GM12878 (cell line): Measurements from ENCODE around the gene SCARF2. TPM values are rescaled to one million over a fixed set of nuclear protein-coding genes. Genes with fewer than 3 reads are reported as not detected.

Experiments
- ATAC-seq: fragments of 200-7000 bp; cut with Tn5 transposase; 3 replicates; pipeline ENCODE4 v1.9.1; 2020; ENCODE audit warnings: mild to moderate bottlenecking, moderate library complexity
- BruUV-seq: library from RNA; stranded (reverse); fragments of 400-500 nt; replicated peaks from 2 replicates; lab custom pipeline; 2021; lab: Mats Ljungman, UMichigan
- CTCF ChIA-PET: fragments of 300-600 bp; sonication (Branson Sonifier 250); formaldehyde crosslinking; extraction: SDS; loops from one replicate; lab custom pipeline; 2021; ENCODE audit warnings: inconsistent platforms; lab: Yijun Ruan, JAX
- POLR2A ChIA-PET: fragments of 350-600 bp; formaldehyde crosslinking; extraction: SDS; loops from one replicate; lab custom pipeline; 2021; ENCODE audit warnings: inconsistent platforms; lab: Charles Lee
- RAD21 ChIA-PET: fragments of 300-600 bp; sonication (Branson Sonifier 250); formaldehyde crosslinking; loops from one replicate; lab custom pipeline; 2023; ENCODE audit warnings: antibody characterized with exemption; ENCODE audit not compliant: unreplicated experiment; lab: Charles Lee
- SMC1A ChIA-PET: fragments of 300-600 bp; sonication (Branson Sonifier 250); formaldehyde crosslinking; loops from one replicate; lab custom pipeline; 2023; ENCODE audit not compliant: unreplicated experiment, uncharacterized antibody; lab: Charles Lee
- DNase-seq: peaks from one replicate; pipeline ENCODE4 v3.0.0-alpha.2; 2011; ENCODE audit warnings: low read depth, low spot score
- FAIRE-seq: peaks from 3 replicates; lab custom pipeline; 2011; peaks lifted over from hg19 to GRCh38; lab: Jason Lieb, UNC
- H2AFZ ChIP-seq: 2 replicates; pipeline ENCODE4 v1.6.0; 2011; ENCODE audit warnings: low read depth, low read length, control low read depth; ENCODE audit not compliant: control insufficient read depth
- H3K27ac ChIP-seq: 2 replicates; pipeline ENCODE4 v1.5.1; 2011; ENCODE audit warnings: control low read depth; ENCODE audit not compliant: control insufficient read depth, insufficient read depth
- H3K27me3 ChIP-seq, 2 experiments: replicated peaks in 1 of 2; 2 replicates each; pipeline versions ENCODE4 v1.6.0 to v1.6.1; 2011; ENCODE audit warnings: low read length in 1 of 2; ENCODE audit not compliant: control insufficient read depth in 2 of 2, insufficient read depth in 2 of 2
- H3K36me3 ChIP-seq, 2 experiments: 2 replicates each; pipeline ENCODE4 v1.5.1; 2011; ENCODE audit warnings: low read length in 1 of 2; ENCODE audit not compliant: control insufficient read depth in 2 of 2, insufficient read depth in 2 of 2
- H3K4me1 ChIP-seq: 2 replicates; pipeline ENCODE4 v1.6.1; 2011; ENCODE audit warnings: mild to moderate bottlenecking, low read length, moderate library complexity, mixed read lengths; ENCODE audit not compliant: control insufficient read depth, insufficient read depth
- H3K4me2 ChIP-seq: 2 replicates; pipeline ENCODE4 v1.6.0; 2011; ENCODE audit warnings: control low read depth; ENCODE audit not compliant: control insufficient read depth, insufficient read depth
- H3K4me3 ChIP-seq: fragments of 200-600 bp; sonication (generic); 2 replicates; pipeline ENCODE4 v1.5.1; 2016
- H3K79me2 ChIP-seq: 2 replicates; pipeline ENCODE4 v1.6.0; 2011; ENCODE audit warnings: low read length; ENCODE audit not compliant: control insufficient read depth, insufficient read depth
- H3K9ac ChIP-seq: 2 replicates; pipeline ENCODE4 v1.8.0; 2011; ENCODE audit warnings: low read length, control low read depth, mixed read lengths; ENCODE audit not compliant: control insufficient read depth, insufficient read depth
- H3K9me3 ChIP-seq: replicated peaks from 3 replicates; pipeline ENCODE4 v1.5.1; 2011; ENCODE audit warnings: mild to moderate bottlenecking, low read length; ENCODE audit not compliant: control insufficient read depth, insufficient read depth
- H4K20me1 ChIP-seq: 2 replicates; pipeline ENCODE4 v1.6.0; 2011; ENCODE audit not compliant: control insufficient read depth, insufficient read depth
- CREB1 ChIP-seq: IDR thresholded peaks from 2 replicates; pipeline ENCODE4 v1.6.1; 2012; ENCODE audit warnings: low read depth, mild to moderate bottlenecking, inconsistent platforms
- IKZF2 ChIP-seq, 2 experiments: fragments of 450-650 bp; IDR thresholded peaks; 2 replicates each; pipeline ENCODE4 v1.6.1; 2017; ENCODE audit warnings: mild to moderate bottlenecking in 2 of 2, moderate library complexity in 2 of 2
- NFIC ChIP-seq: IDR thresholded peaks from 2 replicates; pipeline ENCODE4 v1.6.1; 2012; ENCODE audit warnings: low read depth, mild to moderate bottlenecking, inconsistent platforms, low read length, moderate library complexity
- RFX5 ChIP-seq: IDR thresholded peaks from 2 replicates; pipeline ENCODE4 v1.6.1; 2011; ENCODE audit warnings: low read depth, low read length, improper control_type of control experiment
- SPI1 ChIP-seq: IDR thresholded peaks from 2 replicates; pipeline ENCODE4 v1.6.1; 2011; ENCODE audit warnings: low read depth, mild to moderate bottlenecking, low read length, moderate library complexity, borderline replicate concordance; ENCODE audit not compliant: insufficient read depth
- SUZ12 ChIP-seq: fragments of 200-600 bp; sonication (generic); IDR thresholded peaks from one replicate; pipeline ENCODE4 v1.6.1; 2018; ENCODE audit warnings: antibody characterized with exemption, mild to moderate bottlenecking; ENCODE audit not compliant: unreplicated experiment
- WGBS: methylation state at CpG from one replicate; pipeline ENCODE4 v1.1.6; 2016; ENCODE audit warnings: low lambda C conversion rate; ENCODE audit not compliant: insufficient replicate concordance, insufficient coverage; ENCODE audit errors: missing lambda C conversion rate; 5-methylcytosine and 5-hydroxymethylcytosine counted together
- in situ Hi-C: fragments of 300-500 bp; cut with MboI; formaldehyde crosslinking; loops from 9 replicates; pipeline ENCODE4 v1.14.3; 2018; ENCODE audit warnings: mixed read lengths
- intact Hi-C: fragments of 100-400 bp; cut with micrococcal nuclease; formaldehyde crosslinking; loops from one replicate; pipeline ENCODE4 v1.14.2; 2022; ENCODE audit not compliant: unreplicated experiment
- polyA plus RNA-seq, 11 experiments: library from polyadenylated mRNA; depleted of rRNA in 4 of 11; unstranded in 6 of 11; stranded (reverse) in 5 of 11; fragments of >200 nt; fragmentation: Nextera tagmentation in 4 of 11; fragmentation: Illumina TruSeq in 1 of 11; extraction: Ambion mirVana in 4 of 11; extraction: Trizol in 1 of 11; gene quantifications; 1 replicate in 1 of 11; 2 replicates in 10 of 11; pipeline versions ENCODE4 v1.2.1 to v1.2.3, GENCODE V29; 2011 to 2016; ENCODE audit warnings: inconsistent platforms in 2 of 11, missing spikeins in 2 of 11, low read depth in 1 of 11
- total RNA-seq, 4 experiments: library from RNA; depleted of rRNA in 3 of 4; stranded (reverse); fragments of >200 nt in 3 of 4; fragmentation: Illumina TruSeq in 1 of 4; extraction: Trizol in 1 of 4; gene quantifications; 2 replicates each; pipeline versions ENCODE4 v1.2.1 to v1.2.3, GENCODE V29; 2013 to 2021

Gene SCARF2
- total and polyA plus RNA-seq, 10 of the 15 experiments (the other 5 are each of a cell fraction or from before 2014, with no cell fraction given): 0.01 to 0.74 (median 0.17) TPM; not detected in 5

GRCh38 chr22:20440637-20441591 is 3.3 kb upstream of the SCARF2 start:
- CTCF ChIA-PET: interaction anchor here (1.2 kb wide), 1 partner anchor 14 kb away, joined by 3 read pairs; no protein-coding TSS in a partner anchor
- SMC1A ChIA-PET: no interaction called here
- DNase-seq: no peak
- no peaks in the 10 kb centered on the region for H3K9me3 ChIP-seq
- no peaks in the 10 kb centered on the region for H3K36me3 ChIP-seq
- RAD21 ChIA-PET: no interaction called here
- no peak for TF ChIP-seq NFIC
- no peak for TF ChIP-seq RFX5
- no peak for TF ChIP-seq SUZ12
- no peak for TF ChIP-seq CREB1
- no peaks in the 10 kb centered on the region for H4K20me1 ChIP-seq
- H3K27me3 ChIP-seq: peaks cover 8 to 11% of the 10 kb centered on the region in 2 experiments; a peak in 3 of 4 replicates
- H3K4me2 ChIP-seq: no peak overlapping the region
- 68% methylated on average over 13 of the region's 13 CpGs for WGBS
- BruUV-seq: no TSS peak
- H3K9ac ChIP-seq: no peak overlapping the region
- no peaks in the 10 kb centered on the region for H3K79me2 ChIP-seq
- in situ Hi-C loops: no loop called here
- H3K4me1 ChIP-seq: no peaks in the 10 kb centered on the region
- no peak overlapping the region for H2AFZ ChIP-seq
- POLR2A ChIA-PET: interaction anchor here (0.6 kb wide), 1 partner anchor 68 kb away, joined by 7 read pairs; no protein-coding TSS in a partner anchor
- intact Hi-C loops: no loop called here
- no peak overlapping the region for H3K27ac ChIP-seq
- no peak overlapping the region for H3K4me3 ChIP-seq
- no peak for ATAC-seq
- no peak for FAIRE-seq

DNA sequence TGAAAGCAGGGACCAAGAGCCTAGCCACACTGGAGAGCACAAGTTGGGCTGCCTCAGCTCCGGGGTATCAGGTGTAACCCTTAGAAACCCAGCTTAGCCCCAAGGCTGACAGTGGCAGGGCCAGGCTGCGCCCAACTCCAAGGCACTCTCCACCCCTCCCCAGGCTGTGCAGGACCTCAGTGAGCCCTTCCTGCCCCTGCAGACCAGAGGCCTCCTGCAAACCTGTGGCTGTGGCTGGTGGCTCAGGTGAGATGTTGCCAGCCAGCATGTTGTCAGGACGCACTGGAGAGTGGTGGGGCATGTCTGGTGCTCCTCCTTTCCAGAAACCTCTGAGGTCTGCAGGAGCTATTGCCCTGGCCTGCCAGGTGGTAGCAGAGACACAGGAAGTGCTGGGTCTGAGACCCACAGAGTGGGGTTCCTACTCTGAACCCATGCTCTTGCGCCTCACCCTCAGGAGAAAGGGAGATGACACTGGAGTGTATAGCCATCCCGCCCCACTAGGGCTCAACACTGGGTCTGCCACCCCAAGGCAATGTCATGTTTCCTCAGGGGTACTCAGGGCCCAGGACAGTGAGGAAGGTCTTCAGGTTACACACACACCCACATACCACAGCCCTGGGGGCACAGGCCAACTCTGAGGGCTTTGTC is 2.4 kb upstream of the SCARF2 start:
- H3K79me2 ChIP-seq: no peaks in the 10 kb centered on the region
- H3K9me3 ChIP-seq: no peaks in the 10 kb centered on the region
- H4K20me1 ChIP-seq: no peaks in the 10 kb centered on the region
- intact Hi-C loops: no loop called here
- no peak for DNase-seq
- no peak overlapping the region for H3K9ac ChIP-seq
- no peak overlapping the region for H3K4me2 ChIP-seq
- H3K36me3 ChIP-seq: no peaks in the 10 kb centered on the region
- in situ Hi-C loops: no loop called here
- no peak for TF ChIP-seq IKZF2 (IDR thresholded peaks at IDR 0.05)
- no peak for TF ChIP-seq SPI1
- 84% methylated on average over 5 of the region's 5 CpGs for WGBS
- no peak for FAIRE-seq
- ChIA-PET SMC1A (no interaction called here), CTCF (no interaction called here), POLR2A (no interaction called here), RAD21 (no interaction called here)
- no TSS peak for BruUV-seq
- no peaks in the 10 kb centered on the region for H3K4me1 ChIP-seq
- no peak for ATAC-seq
- no peak overlapping the region for H3K27ac ChIP-seq
- no peak overlapping the region for H3K4me3 ChIP-seq
- peaks cover 8 to 14% of the 10 kb centered on the region in 2 experiments; a peak in 3 of 4 replicates for H3K27me3 ChIP-seq
- H2AFZ ChIP-seq: no peak overlapping the region
